ENCODE measurements around the gene LMAN2L. TPM values are rescaled to one million over a fixed set of nuclear protein-coding genes. Genes with fewer than 3 reads are reported as not detected.

Gene LMAN2L
- polyA plus RNA-seq (2012; ENCODE audit: missing spikeins) = 8.4 TPM

DNA sequence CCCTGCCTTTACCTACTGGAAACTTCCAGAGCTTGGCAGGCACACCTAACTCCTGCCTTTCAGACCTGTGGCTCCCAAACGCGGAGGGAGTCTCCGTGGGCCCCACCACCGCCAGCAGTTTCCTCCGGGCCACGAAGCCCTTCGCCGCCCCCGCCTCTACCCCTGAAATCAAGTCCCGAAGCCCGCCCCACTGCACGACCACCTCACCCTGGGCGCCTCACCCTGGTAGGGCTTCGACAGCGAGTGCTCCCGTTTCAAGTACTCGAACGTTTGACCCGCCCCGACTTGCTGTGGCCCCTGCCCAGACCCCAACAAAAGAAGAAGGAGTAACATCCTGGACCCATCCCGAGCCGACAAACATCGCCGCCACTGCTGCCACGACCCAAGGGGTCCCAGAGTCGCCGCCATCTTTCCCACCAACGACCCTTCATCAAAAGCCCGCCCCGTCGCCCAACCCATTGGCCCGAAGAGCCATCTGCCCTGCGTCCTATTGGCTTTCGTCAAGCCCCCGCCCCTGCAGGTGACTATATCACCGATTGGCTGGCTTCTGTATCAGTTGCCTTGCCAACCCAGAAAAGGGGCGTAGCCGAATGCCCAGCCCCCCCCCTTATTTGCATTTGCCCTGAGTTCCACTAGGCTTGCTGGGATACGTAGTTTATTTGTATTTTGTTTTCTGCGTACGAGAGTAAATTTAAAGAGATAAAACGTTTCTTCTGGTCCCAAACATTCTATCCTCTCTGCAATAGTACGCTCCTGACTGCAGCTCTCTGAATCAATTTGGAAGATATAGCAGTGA is at the start of gene LMAN2L:
TSS of gene LMAN2L (minus strand) at position 432 of the 796 bp plus-strand sequence. CDS start at position 408, 24 bp downstream.
- peak; percentile 81 for DNase-seq (ENCODE audit: insufficient read length)
- FAIRE-seq = peak; percentile 90
- TF ChIP-seq POLR2AphosphoS5 (IDR thresholded peaks at IDR 0.05; ENCODE audit: low read depth, low read length) = no peak
- peak; percentile 77 for TF ChIP-seq TAF1 (IDR thresholded peaks at IDR 0.05; ENCODE audit: borderline replicate concordance, low read depth, low read length)
- TF ChIP-seq POLR2A (IDR thresholded peaks at IDR 0.05; ENCODE audit: low read depth, low read length) = peak; percentile 76

GRCh38 chr2:96789245-96789617 is 49.4 kb upstream of the LMAN2L start:
- no peak for DNase-seq (ENCODE audit: insufficient read length)
- TF ChIP-seq TAF1 (IDR thresholded peaks at IDR 0.05; ENCODE audit: borderline replicate concordance, low read depth, low read length) = no peak
- TF ChIP-seq POLR2AphosphoS5 (IDR thresholded peaks at IDR 0.05; ENCODE audit: low read depth, low read length) = no peak
- no peak for TF ChIP-seq POLR2A (IDR thresholded peaks at IDR 0.05; ENCODE audit: low read depth, low read length)
- FAIRE-seq = no peak

- no peak for TF ChIP-seq POLR2AphosphoS5 (IDR thresholded peaks at IDR 0.05; ENCODE audit: low read depth, low read length)
- TF ChIP-seq TAF1 (IDR thresholded peaks at IDR 0.05; ENCODE audit: borderline replicate concordance, low read depth, low read length) = no peak
- no peak for TF ChIP-seq POLR2A (IDR thresholded peaks at IDR 0.05; ENCODE audit: low read depth, low read length)
- no peak for DNase-seq (ENCODE audit: insufficient read length)
- no peak for FAIRE-seq
These were observed 48.8 kb upstream of the LMAN2L start for GRCh38 chr2:96788442-96789244.

DNA sequence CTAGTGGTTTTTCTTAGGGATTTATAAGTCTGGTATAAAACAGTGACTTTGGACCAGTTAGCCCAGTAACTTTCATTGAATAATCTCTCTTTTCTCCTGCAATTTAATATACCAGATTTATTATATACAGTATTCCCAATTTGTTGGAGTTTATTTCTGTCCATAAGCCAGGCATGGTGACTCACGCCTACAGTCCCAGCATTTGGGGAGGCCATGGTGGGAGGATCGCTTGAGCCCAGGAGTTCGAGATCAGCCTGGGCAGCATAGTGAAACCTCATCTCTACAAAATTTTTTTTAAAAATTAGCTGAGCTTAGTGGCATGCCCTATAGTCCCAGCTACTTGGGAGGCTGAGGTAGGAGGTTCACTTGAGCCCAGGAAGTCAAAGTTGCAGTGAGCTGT is 47.5 kb upstream of the LMAN2L start:
- FAIRE-seq (no peak), DNase-seq (ENCODE audit: insufficient read length) (no peak)
- TF ChIP-seq POLR2A (IDR thresholded peaks at IDR 0.05; ENCODE audit: low read depth, low read length) (no peak), TAF1 (IDR thresholded peaks at IDR 0.05; ENCODE audit: borderline replicate concordance, low read depth, low read length) (no peak), POLR2AphosphoS5 (IDR thresholded peaks at IDR 0.05; ENCODE audit: low read depth, low read length) (no peak)

GRCh38 chr2:96783388-96783787 is 43.5 kb upstream of the LMAN2L start:
- DNase-seq (ENCODE audit: insufficient read length) (no peak), FAIRE-seq (no peak)
- no peak for TF ChIP-seq POLR2AphosphoS5 (IDR thresholded peaks at IDR 0.05; ENCODE audit: low read depth, low read length)

DNA sequence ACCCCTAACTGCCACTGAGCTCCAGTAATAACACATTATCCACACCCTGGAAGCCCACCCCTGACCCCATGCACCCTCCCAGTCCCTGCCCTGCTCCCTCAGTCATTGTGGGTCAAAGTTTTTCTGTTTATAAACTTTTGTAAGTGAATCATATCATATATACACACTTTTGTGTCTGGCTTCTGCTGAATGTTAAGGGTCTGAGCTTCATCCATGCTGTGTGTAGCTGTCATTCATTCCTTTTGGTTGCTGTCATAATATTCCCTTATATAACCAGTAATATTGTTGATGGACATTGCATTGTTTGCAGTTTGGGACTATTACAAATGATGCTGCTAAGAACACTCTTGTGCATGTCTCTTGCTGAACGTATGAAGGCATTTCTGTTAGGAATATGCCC is 35.3 kb upstream of the LMAN2L start:
- FAIRE-seq (no peak), DNase-seq (ENCODE audit: insufficient read length) (no peak)
- TF ChIP-seq POLR2AphosphoS5 (IDR thresholded peaks at IDR 0.05; ENCODE audit: low read depth, low read length) = no peak
- TF ChIP-seq TAF1 (IDR thresholded peaks at IDR 0.05; ENCODE audit: borderline replicate concordance, low read depth, low read length) = no peak
- no peak for TF ChIP-seq POLR2A (IDR thresholded peaks at IDR 0.05; ENCODE audit: low read depth, low read length)

GRCh38 chr2:96773922-96774321 is 34.1 kb upstream of the LMAN2L start:
- FAIRE-seq = peak; percentile 80
- DNase-seq (ENCODE audit: insufficient read length) = no peak
- TF ChIP-seq POLR2A (IDR thresholded peaks at IDR 0.05; ENCODE audit: low read depth, low read length) (no peak), TAF1 (IDR thresholded peaks at IDR 0.05; ENCODE audit: borderline replicate concordance, low read depth, low read length) (no peak), POLR2AphosphoS5 (IDR thresholded peaks at IDR 0.05; ENCODE audit: low read depth, low read length) (no peak)

GRCh38 chr2:96772903-96773671 is 33.2 kb upstream of the LMAN2L start:
- TF ChIP-seq POLR2A (IDR thresholded peaks at IDR 0.05; ENCODE audit: low read depth, low read length) (no peak), TAF1 (IDR thresholded peaks at IDR 0.05; ENCODE audit: borderline replicate concordance, low read depth, low read length) (no peak), POLR2AphosphoS5 (IDR thresholded peaks at IDR 0.05; ENCODE audit: low read depth, low read length) (no peak)
- DNase-seq (ENCODE audit: insufficient read length) = no peak
- FAIRE-seq = peak; percentile 90

- DNase-seq (ENCODE audit: insufficient read length) (no peak), FAIRE-seq (no peak)
- no peak for TF ChIP-seq POLR2A (IDR thresholded peaks at IDR 0.05; ENCODE audit: low read depth, low read length)
- TF ChIP-seq TAF1 (IDR thresholded peaks at IDR 0.05; ENCODE audit: borderline replicate concordance, low read depth, low read length) = no peak
- no peak for TF ChIP-seq POLR2AphosphoS5 (IDR thresholded peaks at IDR 0.05; ENCODE audit: low read depth, low read length)
These were observed 32.1 kb upstream of the LMAN2L start for GRCh38 chr2:96771796-96772618.

GRCh38 chr2:96770442-96771202 is 30.8 kb upstream of the LMAN2L start:
- no peak for TF ChIP-seq POLR2AphosphoS5 (IDR thresholded peaks at IDR 0.05; ENCODE audit: low read depth, low read length)
- no peak for TF ChIP-seq POLR2A (IDR thresholded peaks at IDR 0.05; ENCODE audit: low read depth, low read length)
- no peak for TF ChIP-seq TAF1 (IDR thresholded peaks at IDR 0.05; ENCODE audit: borderline replicate concordance, low read depth, low read length)
- FAIRE-seq = no peak
- no peak for DNase-seq (ENCODE audit: insufficient read length)

Data from GM12892 (cell line).